Spinal cord (tissue), 10 donors: ENCODE results near the gene TMCO4. TPM values are rescaled to one million over a fixed set of nuclear protein-coding genes. Genes with fewer than 3 reads are reported as not detected.

ENCODE experiments used
- DNase-seq, 6 donors: peaks; one replicate each; pipeline versions ENCODE4 v3.0.0 to v3.0.0-alpha.2; 2013 to 2015; ENCODE audit warnings: low spot score in 6 of 6, low read depth in 4 of 6
- H3K27ac ChIP-seq: one replicate; pipeline ENCODE4 v1.5.1; 2013; ENCODE audit warnings: low read depth, low read length, control low read depth
- H3K27me3 ChIP-seq: one replicate; pipeline ENCODE4 v1.6.1; 2013; ENCODE audit warnings: low read length; ENCODE audit not compliant: control insufficient read depth, insufficient read depth
- H3K36me3 ChIP-seq: one replicate; pipeline ENCODE4 v1.6.1; 2013; ENCODE audit warnings: low read length; ENCODE audit not compliant: control insufficient read depth, insufficient read depth
- H3K4me1 ChIP-seq: one replicate; pipeline ENCODE4 v1.6.1; 2013; ENCODE audit warnings: low read length; ENCODE audit not compliant: control insufficient read depth, insufficient read depth
- H3K4me3 ChIP-seq: one replicate; pipeline ENCODE4 v1.5.1; 2013; ENCODE audit warnings: low read depth, low read length, control low read depth
- H3K9me3 ChIP-seq: one replicate; pipeline ENCODE4 v1.6.1; 2013; ENCODE audit warnings: low read length; ENCODE audit not compliant: control insufficient read depth, insufficient read depth
- WGBS: methylation state at CpG from one replicate; pipeline ENCODE4 v1.1.5; 2013; ENCODE audit warnings: missing lambda C conversion rate; ENCODE audit not compliant: insufficient coverage; 5-methylcytosine and 5-hydroxymethylcytosine counted together
- polyA plus RNA-seq, 2 donors: library from polyadenylated mRNA; unstranded; fragments of 120-200 nt; gene quantifications; one replicate each; pipeline ENCODE4 v1.2.1, GENCODE V29; 2013; ENCODE audit not compliant: insufficient read length in 2 of 2
- total RNA-seq, 2 donors: library from RNA; depleted of rRNA in 1 of 2; stranded (reverse); fragments of 120-200 nt in 1 of 2; fragments of >200 nt in 1 of 2; gene quantifications; one replicate each; pipeline versions ENCODE4 v1.2.3 to v1.2.4, GENCODE V29; 2013 to 2014
- donor health status: healthy.

Gene TMCO4
- total and polyA plus RNA-seq, 4 donors: 2.2 to 6.1 (median 3.2) TPM

- H3K36me3 ChIP-seq: no peaks in the 10 kb centered on the region
- H3K9me3 ChIP-seq: no peaks in the 10 kb centered on the region
- no peak overlapping the region for H3K4me3 ChIP-seq
- WGBS: no CpG with 5 or more reads among the region's 5 CpGs
- H3K27me3 ChIP-seq: no peaks in the 10 kb centered on the region
- no peaks in the 10 kb centered on the region for H3K4me1 ChIP-seq
- DNase-seq: no peak
- no peak overlapping the region for H3K27ac ChIP-seq
Observed at GRCh38 chr1:19756480-19756879, 43.2 kb downstream of the TMCO4 start.

GRCh38 chr1:19754482-19754881 is 45.2 kb downstream of the TMCO4 start:
- Histone ChIP-seq H3K4me3 (no peak overlapping the region), H3K4me1 (no peaks in the 10 kb centered on the region), H3K27ac (no peak overlapping the region), H3K27me3 (no peaks in the 10 kb centered on the region), H3K36me3 (no peaks in the 10 kb centered on the region), H3K9me3 (no peaks in the 10 kb centered on the region)
- no peak for DNase-seq
- WGBS: 68% methylated on average over 8 of the region's 10 CpGs

GRCh38 chr1:19752083-19752696 is 47.5 kb downstream of the TMCO4 start:
- no peak overlapping the region for H3K27ac ChIP-seq
- 62% methylated on average over 8 of the region's 9 CpGs for WGBS
- no peaks in the 10 kb centered on the region for H3K36me3 ChIP-seq
- no peaks in the 10 kb centered on the region for H3K4me1 ChIP-seq
- H3K27me3 ChIP-seq: no peaks in the 10 kb centered on the region
- no peak for DNase-seq
- H3K9me3 ChIP-seq: no peaks in the 10 kb centered on the region
- no peak overlapping the region for H3K4me3 ChIP-seq

GRCh38 chr1:19750882-19751276 is 48.8 kb downstream of the TMCO4 start:
- Histone ChIP-seq H3K27ac (no peak overlapping the region), H3K27me3 (no peaks in the 10 kb centered on the region), H3K4me3 (no peak overlapping the region), H3K4me1 (no peaks in the 10 kb centered on the region), H3K9me3 (no peaks in the 10 kb centered on the region), H3K36me3 (no peaks in the 10 kb centered on the region)
- WGBS: 78% methylated on average over 1 of the region's 3 CpGs
- no peak for DNase-seq

- WGBS: 87% methylated on average over 14 of the region's 15 CpGs
- no peak overlapping the region for H3K27ac ChIP-seq
Observed at GRCh38 chr1:19750101-19750881, 49.4 kb downstream of the TMCO4 start.

GRCh38 chr1:19749685-19750084 is 50.0 kb downstream of the TMCO4 start:
- DNase-seq: no peak
- Histone ChIP-seq H3K4me3 (no peak overlapping the region), H3K4me1 (no peaks in the 10 kb centered on the region), H3K27me3 (no peaks in the 10 kb centered on the region), H3K9me3 (no peaks in the 10 kb centered on the region), H3K27ac (no peak overlapping the region), H3K36me3 (no peaks in the 10 kb centered on the region)
- 100% methylated on average over 1 of the region's 1 CpG for WGBS

More at GRCh38 chr1:19750101-19750881, 49.4 kb downstream of the TMCO4 start:
- Histone ChIP-seq H3K9me3 (no peaks in the 10 kb centered on the region), H3K4me1 (no peaks in the 10 kb centered on the region), H3K4me3 (no peak overlapping the region), H3K36me3 (no peaks in the 10 kb centered on the region), H3K27me3 (no peaks in the 10 kb centered on the region)
- DNase-seq: no peak

GRCh38 chr1:19747761-19748160 is 52.0 kb downstream of the TMCO4 start:
- Histone ChIP-seq H3K9me3 (no peaks in the 10 kb centered on the region), H3K27ac (no peak overlapping the region), H3K4me3 (no peak overlapping the region), H3K36me3 (no peaks in the 10 kb centered on the region), H3K4me1 (no peaks in the 10 kb centered on the region), H3K27me3 (peaks cover 3% of the 10 kb centered on the region)
- DNase-seq: no peak
- 100% methylated on average over 1 of the region's 1 CpG for WGBS

- H3K4me3 ChIP-seq: no peak overlapping the region
- no peaks in the 10 kb centered on the region for H3K4me1 ChIP-seq
- 100% methylated on average over 1 of the region's 1 CpG for WGBS
- no peak overlapping the region for H3K27ac ChIP-seq
- H3K27me3 ChIP-seq: peaks cover 5% of the 10 kb centered on the region
- no peak for DNase-seq
- no peaks in the 10 kb centered on the region for H3K36me3 ChIP-seq
- H3K9me3 ChIP-seq: no peaks in the 10 kb centered on the region
Observed at GRCh38 chr1:19744886-19745285, 54.8 kb downstream of the TMCO4 start.

- H3K4me3 ChIP-seq: no peak overlapping the region
- H3K36me3 ChIP-seq: no peaks in the 10 kb centered on the region
- no peak for DNase-seq
- H3K27ac ChIP-seq: no peak overlapping the region
- H3K4me1 ChIP-seq: no peaks in the 10 kb centered on the region
- 88% methylated on average over 2 of the region's 4 CpGs for WGBS
- H3K9me3 ChIP-seq: no peaks in the 10 kb centered on the region
- peaks cover 5% of the 10 kb centered on the region for H3K27me3 ChIP-seq
Observed at GRCh38 chr1:19744335-19744743, 55.4 kb downstream of the TMCO4 start.

GRCh38 chr1:19743793-19744192 is 55.9 kb downstream of the TMCO4 start:
- no peaks in the 10 kb centered on the region for H3K4me1 ChIP-seq
- no peaks in the 10 kb centered on the region for H3K9me3 ChIP-seq
- no peak for DNase-seq
- H3K4me3 ChIP-seq: no peak overlapping the region
- H3K27me3 ChIP-seq: peaks cover 5% of the 10 kb centered on the region
- WGBS: 86% methylated on average over 8 of the region's 9 CpGs
- H3K36me3 ChIP-seq: no peaks in the 10 kb centered on the region
- H3K27ac ChIP-seq: no peak overlapping the region
